Measurements from ENCODE around the gene PRPF18. TPM values are rescaled to one million over a fixed set of nuclear protein-coding genes. Genes with fewer than 3 reads are reported as not detected.

PRPF18 gene
- total RNA-seq, 1 experiment from 2014 or later, result 48.5 TPM

DNA sequence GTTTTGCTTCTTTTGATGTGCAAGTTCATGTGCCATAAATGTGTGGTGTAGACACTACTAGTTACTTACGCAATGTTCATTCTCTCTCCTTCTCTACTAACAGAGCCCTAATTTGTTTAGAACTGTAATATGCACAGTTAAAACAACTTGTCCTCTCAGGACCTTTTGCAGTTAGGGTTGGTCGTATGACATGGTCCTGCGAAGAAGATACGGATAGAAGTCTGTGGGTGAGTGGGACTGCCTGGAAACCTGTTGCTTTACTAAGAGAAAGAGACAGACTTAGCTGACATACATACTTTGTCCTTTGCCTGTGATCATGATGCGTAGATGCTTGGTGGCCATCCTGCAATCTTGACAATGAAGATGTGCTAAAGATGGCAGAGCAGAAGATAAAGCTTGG lies 51.1 kb downstream of the PRPF18 start:
- no peak for DNase-seq (ENCODE audit: low read depth)

DNA sequence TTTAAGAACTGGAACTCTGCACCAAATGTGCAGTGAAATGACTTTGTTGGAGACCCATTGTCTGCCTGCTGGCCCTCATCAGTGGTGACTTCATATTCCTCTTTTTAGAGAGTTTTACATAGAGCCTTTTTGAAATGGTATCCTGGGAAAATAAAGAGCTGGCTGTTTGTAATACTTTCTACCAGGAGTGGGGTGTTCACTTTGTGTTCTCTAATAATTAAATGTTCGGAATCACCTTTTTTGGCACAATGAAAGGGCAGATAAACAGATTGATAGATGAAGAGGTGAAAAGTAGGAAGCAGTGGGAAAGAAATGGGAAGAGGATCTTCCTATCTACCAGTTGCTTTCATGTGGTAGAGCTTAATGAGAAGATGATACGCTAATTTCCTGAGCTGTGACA lies 55.5 kb downstream of the PRPF18 start:
- no peak for DNase-seq (ENCODE audit: low read depth)

DNA sequence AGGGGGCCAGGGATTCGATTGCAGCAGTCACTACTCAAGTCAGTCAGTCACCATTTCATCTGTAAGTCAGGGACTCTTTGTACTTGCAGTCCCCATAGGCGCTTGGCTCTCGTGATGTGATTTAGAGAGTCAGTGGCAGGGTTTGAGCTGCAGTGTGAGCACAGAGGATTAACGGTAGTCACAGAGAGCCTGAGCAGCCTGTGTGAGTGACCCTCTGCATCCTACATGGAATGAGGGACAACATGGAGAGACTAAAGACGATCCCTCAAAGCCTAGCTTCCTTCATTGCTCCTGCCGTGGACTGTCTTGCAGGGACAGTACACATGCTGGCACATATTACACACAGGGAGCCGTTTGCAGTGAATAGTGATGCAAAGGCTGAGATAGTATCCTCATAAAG lies 56.3 kb downstream of the PRPF18 start:
- DNase-seq (ENCODE audit: low read depth), result no peak

DNA sequence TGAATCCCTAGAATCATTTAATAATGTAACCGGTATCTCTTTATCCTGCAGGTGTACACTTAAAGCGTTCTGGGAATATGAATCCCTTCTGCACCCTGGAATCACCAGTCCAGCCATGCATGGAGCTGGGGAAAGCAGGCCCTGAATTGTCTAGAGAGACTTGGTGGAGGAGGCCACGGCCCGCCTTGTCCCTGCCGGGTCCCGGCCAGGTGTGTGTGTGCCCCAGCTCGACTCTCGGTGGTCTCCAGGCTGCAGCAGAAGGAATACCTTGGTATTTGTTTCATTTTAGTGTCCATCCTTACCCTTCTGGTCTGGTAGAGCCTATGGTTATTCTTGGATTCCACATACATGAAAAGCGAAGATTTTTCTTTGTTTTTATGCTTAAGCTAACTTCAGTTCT lies 58.1 kb downstream of the PRPF18 start:
- no peak for DNase-seq (ENCODE audit: low read depth)

DNA sequence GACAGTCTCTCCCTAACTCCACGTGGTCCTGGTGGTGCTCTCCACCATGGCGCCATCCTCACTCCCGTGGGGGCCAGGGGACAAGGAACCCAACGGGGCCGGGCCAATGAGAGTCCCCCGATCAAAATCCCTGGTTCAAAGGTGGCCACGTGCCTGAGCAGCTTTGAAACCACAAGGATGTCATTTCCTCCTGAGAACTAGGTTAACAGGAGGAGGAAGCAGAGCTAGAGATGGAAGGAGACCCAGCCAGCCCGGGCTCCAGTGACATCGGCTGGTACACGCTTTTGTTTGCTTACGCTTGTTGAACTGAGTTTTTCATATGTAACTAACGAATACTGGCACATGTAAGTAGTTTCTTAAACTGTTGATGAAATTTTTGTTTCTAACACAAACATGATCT lies 61.7 kb downstream of the PRPF18 start:
- DNase-seq (ENCODE audit: low read depth), result no peak

DNA sequence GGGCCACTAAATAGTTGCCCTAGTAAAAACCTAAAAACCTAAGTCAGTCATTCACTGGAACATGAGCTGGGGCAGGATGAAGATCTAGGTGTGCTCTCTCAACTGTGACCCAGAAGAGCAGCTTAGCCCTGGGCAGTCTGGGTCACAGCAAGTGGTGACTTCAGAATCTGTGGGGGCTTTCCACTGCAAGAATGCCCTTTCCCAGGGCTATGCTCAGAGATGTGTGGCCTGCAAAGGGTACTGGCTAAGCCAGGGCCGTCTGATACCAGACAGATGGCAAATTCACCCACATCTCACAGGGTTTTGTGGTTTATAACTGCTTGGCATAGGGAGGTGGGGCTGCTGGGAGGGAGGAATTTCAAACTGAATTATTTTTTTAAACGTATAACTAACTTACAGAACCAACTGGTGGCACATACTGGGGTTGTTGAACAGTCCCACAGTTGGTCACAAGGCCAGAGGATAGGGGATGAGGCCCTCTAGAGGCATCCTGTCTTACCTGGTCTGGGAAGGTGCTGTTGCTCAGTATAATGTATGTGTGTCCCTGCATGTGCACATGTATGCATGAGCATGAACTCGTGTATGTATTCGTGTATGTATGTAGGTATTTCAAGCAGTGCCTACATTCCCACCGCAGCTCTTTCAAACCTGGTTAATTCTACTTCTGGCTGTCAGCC lies 63.2 kb downstream of the PRPF18 start:
- no peak for DNase-seq (ENCODE audit: low read depth)

DNA sequence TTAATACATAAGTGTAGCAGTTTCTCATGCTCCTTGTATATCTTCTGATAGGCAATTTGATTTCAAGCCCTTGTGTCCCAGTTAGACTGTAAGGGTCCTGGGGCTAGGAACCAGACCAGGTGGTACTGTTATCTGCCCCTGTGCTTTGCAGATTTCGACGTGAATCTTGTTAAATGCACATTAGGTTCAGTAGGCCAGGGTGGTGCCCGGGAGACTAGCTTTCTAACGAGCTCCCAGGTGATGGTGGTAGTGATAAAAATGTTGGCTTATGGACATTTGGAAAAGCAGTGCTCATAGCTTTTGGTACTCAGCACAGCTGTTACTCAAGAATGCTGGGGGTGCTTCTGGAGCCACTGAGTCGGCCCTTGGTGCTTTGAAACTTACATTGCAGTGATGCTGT lies 64.2 kb downstream of the PRPF18 start:
- no peak for DNase-seq (ENCODE audit: low read depth)

DNA sequence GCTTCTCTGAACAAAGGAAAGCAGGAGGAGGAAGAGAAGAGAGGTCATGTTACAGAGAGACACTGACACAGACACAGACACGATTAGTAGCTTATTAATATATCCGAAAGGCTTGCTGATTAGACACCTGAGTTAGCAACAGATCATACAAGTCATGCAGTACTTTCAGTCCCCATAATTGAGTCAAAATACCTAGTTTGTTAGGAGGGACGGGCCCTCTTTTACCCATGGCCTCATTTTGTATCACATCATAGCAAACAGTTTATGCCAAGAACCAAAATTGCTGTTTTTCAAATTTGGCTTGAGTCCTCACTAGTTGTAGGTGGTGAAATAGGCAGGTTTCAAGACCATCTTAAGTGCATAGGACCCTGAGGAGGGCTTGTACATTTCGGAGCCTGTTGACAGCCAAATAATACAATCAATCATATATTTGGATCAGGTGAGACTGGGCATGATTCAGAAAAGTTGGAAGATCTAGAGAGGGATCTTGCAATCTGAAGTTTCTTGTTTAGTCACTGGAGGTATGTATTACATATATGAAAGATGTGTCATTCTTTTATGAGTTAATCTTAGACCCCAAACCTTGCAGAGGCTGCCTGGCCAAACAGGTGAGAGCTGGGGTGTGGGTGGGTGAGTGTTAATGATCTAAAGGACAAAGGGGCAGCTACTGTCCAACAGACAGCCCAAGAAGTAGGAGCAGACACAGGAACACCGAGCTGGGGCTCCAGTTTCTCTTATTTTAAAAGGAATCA lies 65.4 kb downstream of the PRPF18 start:
- DNase-seq (ENCODE audit: low read depth), result no peak

DNA sequence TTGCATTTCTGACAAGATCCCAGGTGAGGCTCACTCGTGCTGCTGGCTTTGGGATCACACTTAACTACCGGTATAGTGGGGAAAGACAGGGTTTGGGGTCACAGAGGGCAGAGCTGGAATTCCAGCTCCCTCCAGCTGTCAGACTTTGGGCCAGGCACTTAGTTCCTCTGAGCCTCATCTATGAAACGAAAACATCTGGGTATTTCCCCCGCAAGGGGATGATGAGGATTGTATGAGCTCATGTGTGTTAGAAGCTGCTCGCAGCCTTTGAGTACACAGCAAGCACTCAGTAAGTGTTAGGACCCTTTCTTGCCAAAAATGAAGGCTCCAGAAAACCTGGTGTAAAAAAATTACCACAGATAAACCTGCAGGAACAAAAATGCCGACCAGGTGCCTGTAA lies 66.1 kb downstream of the PRPF18 start:
- no peak for DNase-seq (ENCODE audit: low read depth)

DNA sequence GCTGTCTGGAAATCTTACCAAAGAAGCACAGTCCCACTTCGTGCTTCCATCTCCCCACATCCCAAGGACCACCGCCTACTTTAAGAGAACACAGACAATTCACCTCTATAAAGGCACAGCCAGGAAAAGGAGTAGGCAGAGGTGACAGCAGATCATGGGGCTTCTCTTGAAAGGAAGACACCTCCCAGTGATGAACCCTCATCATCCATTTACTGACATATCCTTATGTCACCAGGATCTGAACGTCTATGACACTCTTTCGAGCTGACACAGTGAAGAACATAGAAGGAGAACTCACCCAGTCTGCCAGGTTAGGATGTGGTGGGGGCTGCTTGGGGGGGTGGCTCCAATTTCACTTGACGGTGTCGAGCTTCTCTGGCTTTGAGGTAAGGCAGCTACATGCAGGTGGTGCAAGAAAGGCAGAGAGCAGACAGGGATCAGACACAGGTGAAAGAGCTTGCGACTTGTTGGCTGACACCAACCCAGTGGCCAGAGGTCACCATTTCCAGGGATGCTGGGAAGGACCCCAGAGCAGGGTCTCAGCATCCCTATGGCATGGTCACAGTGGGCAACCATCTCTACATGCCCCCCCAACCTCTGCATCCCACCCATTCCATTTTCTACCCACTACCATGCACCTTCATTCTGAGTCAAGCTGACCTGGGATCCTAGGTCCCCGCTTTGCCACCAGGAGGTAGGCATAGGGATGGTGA lies 67.5 kb downstream of the PRPF18 start:
- no peak for DNase-seq (ENCODE audit: low read depth)

DNA sequence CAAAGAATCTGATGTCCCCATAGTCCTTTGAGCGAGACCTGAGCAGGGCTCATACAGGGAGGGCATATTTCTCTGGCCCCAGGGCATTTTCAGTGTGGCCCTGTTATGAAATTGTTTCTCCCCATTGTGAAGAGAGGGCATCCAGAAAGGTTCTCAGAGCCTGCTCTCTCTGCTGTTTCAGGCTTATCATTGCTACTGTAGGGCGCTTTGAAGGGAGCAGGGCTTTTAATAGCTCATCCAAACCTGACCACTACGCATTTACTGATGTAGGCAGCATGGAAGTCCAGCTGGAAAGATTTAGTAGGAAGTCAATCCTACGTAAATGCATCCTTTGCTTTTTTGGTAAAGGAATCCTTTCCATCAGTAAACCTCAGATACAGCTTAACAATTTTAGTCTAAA lies 68.1 kb downstream of the PRPF18 start:
- DNase-seq (ENCODE audit: low read depth), result no peak

DNA sequence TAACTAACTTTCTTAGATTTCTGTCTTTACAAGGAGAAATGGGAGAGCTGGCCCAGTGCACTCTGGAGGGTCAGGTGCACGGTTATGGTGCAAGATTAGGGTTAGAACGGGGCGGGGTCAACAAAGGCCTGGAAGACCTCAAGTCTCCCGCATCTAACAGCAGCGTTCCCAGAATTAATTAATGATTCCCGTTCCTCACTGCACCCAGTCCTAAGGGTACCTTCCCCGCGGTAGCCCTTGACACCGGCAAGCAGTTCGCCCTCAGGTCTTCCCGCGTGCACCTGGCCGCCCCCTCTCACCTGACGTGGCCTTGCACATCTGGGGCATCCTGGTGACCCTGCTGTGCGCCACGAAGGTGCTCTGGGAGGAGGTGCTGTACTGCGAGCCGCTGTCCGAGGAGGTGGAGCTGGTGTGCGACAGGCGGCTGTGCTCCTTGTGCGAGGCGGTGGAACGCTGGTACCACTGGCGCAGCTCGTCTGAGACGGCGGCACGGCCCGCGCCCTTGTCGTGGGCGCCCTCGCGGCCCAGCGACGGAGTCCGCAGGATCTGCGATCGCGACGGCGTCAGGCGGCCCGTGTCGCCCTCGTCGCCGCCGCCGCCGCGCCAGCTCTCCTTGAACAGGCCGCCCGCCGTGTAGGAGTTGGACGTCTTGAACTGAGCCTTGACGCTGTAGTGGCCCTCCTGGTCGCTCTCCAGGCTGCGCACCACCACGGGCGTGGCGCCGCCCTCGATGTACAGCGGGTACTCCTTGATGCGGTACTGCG lies 69.8 kb downstream of the PRPF18 start:
- DNase-seq (ENCODE audit: low read depth), result no peak

DNA sequence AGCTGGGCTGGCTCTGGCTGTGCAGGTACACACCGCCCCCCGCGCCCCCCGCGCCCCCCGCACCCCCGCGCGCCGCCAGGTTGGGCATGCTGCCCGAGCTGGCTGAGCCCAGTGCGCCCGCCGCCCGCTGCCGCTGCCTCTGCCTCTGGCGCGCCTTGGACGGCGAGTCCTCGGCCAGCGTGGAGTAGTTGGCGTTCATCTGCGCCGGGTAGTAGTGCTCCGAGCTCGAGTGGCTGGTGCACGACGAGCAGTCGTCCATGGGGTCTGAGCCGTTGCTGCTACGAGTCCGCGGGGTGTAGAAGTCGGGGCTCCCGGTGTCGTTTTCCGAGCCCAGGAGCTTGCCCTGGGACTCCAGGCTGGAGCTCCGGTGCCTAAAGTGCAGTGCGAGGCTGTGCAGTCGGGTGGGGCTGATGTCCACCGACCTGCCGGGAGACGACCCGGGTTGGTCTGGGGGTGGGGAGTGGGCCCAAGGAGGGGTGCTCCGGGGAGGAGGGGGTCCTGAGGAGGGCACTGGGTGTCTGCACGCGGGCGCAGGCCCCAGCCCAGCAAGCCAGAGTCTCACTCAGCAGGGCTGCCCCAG lies 70.4 kb downstream of the PRPF18 start:
- no peak for DNase-seq (ENCODE audit: low read depth)

DNA sequence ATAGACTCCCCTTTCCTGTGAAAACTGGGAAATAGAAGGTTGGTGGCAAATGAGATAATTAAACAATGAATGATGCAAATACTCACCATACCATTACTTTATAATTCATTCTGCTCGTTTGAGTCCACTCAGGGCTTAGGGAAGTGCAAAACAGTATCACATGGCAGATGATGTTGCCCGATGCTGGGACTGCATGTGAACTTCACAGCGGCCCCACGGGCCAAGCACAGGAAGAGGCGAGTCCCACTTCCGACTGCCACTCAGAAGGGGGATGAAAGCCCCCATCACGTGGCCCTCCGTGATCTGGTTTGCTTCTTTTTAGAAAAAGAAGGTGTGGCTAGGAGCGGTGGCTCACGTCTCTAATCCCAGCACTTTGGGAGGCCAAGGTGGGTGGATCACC lies 71.5 kb downstream of the PRPF18 start:
- no peak for DNase-seq (ENCODE audit: low read depth)

DNA sequence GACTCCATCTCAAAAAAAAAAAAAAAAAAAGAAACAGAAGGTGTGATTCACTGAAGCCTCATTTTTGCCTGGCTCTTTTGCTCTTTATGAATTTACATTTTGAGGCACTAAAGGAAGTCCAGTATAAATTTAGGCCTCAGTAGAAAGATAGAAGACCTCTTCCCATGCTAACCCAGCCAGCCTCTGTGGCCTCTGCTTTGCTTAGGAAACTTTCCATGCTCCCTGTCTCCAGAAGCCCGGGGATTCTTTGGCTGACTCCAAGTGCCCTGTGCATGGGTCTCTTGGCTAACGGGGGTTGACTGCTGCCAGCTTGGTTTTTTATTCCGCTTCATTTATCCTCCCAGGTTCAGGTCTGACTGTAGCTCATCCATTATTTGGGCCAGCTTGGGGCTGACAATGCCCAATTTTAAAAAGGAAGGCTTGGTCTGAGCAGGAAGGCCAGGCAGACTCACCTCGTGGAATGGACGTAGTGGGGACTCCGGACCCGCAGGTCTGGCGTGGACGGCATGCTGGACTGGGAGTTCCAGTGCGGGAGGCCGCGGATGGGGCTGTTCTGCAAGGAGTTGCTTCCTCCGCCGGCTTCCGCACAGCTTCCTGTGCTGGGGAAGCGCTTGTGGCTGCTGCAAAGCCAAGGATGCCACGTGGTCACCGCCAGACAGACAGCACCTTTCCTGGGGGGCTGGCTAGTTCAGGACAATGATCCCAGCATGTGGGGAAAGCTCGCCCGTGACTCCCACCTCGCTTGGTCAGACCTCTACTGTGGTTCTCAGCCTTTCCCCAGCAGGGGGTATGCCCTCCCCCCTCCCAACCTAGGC lies 72.3 kb downstream of the PRPF18 start:
- no peak for DNase-seq (ENCODE audit: low read depth)

DNA sequence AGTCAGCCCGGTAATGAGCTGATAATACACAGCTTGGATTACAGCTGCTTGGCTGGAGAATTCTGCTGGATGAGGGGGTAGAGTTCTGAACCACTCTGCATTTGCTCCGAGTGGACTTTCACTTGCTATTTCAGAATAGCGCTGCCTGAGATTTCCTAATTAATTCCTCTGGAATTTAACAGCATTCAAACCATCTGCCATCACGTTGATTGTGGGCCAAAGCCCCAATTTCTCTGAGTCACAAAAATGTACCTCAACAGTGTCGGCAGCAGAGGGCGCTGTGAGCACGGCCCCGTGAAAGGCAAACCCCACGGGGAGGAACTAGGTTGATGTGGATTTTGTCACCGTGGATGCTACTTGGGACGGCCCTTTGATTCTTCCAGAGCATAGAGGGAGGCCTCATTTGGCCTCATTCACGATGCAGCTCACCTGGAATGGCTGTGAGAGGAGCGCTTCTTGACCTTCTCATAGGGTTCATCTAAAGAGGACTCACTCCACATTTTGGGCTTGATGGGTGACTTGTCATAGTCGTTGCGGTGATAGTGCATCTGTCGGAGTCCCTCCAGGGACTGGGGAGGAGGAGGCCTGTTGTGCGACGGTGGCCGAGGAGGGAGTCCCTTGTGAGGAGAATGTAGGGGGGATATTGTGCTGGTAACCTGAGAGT lies 73.3 kb downstream of the PRPF18 start:
- peak; percentile 24 for DNase-seq (ENCODE audit: low read depth)

DNA sequence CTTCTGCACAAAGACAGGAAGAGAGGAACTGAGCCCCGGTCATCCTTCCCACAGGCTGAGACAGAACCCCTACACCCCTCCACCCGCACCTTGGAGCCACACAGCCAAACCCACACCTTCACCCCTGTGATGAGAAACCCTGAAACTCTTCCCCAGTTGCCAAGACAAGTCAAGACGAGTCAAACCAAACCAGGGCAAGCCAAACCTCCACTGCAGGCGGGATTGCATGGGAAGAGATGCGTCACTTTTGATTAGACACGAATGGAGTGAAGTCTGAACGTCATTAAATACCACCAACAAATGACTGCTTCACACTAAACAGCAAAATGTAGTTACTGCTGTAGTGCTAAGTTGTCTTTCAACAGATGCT lies 73.8 kb downstream of the PRPF18 start:
- DNase-seq (ENCODE audit: low read depth), result no peak

DNA sequence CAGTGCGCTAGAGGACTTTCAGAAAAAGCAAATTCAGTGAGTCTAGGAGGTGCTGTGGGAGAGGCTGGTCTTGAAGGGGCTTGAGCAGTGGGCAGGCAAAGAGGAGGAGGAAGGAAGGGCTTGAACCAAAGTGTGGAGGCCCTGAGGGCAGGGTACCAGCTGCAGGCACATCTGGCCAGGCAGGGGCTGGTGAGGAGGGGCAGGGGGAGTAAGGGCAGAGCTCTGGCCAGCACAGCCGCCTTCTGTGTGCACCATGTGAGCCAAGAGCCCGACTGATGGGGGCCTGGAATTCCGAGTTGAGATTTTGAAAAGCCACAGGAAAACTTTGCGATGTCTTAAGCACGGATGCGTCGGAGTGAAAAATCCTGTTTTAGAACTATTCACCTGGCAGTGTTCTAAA lies 74.5 kb downstream of the PRPF18 start:
- DNase-seq (ENCODE audit: low read depth), result no peak

DNA sequence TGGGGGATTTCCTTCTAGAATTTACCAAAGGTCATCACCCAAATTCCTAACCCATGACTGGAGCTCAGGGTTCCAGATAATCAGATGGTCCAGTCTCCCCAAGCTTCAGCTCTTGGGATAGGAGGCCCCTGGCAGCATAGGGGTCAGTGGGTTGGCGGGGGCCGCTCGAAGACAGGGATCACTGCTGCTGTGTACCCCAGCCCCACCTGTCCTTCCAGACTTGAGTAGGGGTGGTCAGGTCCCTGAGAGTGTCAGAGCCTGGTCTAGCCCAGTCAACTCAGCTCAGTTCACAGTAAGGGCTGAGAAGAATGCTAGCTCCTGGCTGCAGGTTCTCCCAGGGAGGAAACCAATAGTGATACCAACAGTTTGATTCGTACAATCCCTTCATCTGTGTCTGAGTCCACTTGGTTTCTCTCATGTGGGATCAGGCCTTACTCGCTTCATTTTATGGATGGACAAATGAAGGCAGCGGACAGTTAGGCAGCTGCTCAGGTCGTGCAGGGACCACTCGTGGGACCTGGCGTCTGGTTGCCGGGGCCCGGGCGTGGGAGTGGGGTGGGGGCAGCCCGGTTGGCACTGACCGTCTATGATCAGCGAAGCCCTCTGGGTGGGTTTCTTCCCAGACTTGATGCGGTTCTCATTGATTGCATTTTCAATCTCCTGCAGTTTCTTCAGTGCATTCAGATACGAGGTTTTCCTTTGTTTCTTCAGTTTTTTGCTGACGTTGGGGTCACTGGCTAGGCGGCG lies 78.9 kb downstream of the PRPF18 start:
- DNase-seq (ENCODE audit: low read depth), result no peak

DNA sequence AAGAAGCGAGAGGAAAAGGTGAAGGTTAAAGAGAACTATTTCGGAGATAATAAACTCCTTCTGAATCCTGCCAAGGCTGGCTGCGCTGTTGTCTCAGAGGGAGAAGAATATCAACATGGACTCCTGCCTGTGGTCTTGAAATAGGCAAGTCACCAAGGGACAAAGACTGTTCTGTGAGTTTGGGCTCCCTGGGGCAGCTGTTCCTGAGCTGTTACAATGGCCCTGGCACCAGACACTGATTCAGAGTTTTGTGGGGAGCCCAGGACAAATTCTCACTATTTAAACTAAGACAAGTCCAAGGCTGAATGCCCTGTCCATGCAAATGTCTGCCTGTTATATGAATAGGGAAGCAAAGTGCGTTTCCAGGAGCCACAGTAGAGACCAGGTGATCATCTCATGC lies 81.4 kb downstream of the PRPF18 start:
- no peak for DNase-seq (ENCODE audit: low read depth)

Data from Daoy (cell line).